Stimulated activated CD4-positive, alpha-beta T cell treated with anti-CD3 and anti-CD28 coated beads, Interleukin-15, amount 100 ng/mL, for 24 hours (primary cell): ENCODE data around the gene CES3.
"Not testable (repeated sequence)": the region's sequence is repeated elsewhere in the genome, so short reads cannot be mapped to it uniquely, and the experiment has no call there.

ENCODE experiments used
- DNase-seq: peaks from one replicate; pipeline ENCODE4 v3.0.0-alpha.2; 2020

Gene CES3

DNA sequence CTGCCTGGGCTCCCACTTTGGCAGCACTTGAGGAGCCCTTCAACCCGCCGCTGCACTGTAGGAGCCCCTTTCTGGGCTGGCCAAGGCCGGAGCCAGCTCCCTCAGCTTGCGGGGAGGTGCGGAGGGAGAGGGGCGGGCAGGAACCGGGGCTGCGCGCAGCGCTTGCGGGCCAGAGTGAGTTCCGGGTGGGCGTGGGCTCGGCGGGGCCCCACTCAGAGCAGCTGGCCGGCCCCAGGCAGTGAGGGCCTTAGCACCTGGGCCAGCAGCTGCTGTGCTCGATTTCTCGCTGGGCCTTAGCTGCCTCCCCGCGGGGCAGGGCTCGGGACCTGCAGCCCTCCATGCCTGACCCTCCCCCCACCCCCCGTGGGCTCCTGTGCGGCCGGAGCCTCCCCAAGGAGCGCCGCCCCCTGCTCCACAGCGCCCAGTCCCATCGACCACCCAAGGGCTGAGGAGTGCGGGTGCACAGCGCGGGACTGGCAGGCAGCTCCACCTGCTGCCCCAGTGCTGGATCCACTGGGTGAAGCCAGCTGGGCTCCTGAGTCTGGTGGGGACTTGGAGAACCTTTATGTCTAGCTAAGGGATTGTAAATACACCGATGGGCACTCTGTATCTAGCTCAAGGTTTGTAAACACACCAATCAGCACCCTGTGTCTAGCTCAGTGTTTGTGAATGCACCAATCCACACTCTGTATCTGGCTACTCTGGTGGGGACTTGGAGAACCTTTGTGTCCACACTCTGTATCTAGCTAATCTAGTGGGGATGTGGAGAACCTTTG is 13.3 kb downstream of the CES3 start:
- DNase-seq, result not testable (repeated sequence)

DNA sequence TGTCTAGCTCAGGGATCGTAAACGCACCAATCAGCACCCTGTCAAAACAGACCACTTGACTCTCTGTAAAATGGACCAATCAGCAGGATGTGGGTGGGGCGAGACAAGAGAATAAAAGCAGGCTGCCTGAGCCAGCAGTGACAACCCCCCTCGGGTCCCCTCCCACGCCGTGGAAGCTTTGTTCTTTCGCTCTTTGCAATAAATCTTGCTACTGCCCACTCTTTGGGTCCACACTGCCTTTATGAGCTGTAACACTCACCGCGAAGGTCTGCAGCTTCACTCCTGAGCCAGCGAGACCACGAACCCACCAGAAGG is 13.8 kb downstream of the CES3 start:
- DNase-seq, result peak; percentile 70

DNA sequence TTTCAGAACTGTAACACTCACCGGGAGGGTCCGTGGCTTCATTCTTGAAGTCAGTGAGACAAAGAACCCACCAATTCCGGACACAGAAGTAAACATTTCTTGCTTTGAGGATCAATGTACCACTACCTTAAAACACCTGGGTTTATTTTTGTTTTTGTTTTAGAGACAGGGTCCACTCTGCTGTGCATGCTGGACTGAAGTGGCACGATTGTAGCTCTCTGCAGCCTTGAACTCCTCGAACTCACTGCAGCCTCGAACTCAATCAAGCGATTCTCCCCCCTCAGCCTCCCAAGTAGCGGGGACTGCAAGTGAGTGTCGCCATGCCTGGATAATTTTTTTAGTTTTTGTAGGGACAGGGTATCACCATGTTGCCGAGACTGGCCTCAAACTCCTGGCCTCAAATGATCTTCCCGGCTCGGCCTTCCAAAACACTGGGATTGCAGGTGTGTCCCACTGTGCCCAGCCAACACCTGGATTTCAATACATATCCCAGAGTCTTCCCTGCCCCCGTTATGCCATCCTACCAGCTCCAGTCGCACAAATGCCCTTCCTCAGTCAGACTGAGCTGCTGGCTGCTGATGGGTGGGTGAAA is 14.3 kb downstream of the CES3 start:
- DNase-seq, result no peak

GRCh38 chr16:66976746-66977145 is 15.7 kb downstream of the CES3 start:
- DNase-seq, result no peak

DNA sequence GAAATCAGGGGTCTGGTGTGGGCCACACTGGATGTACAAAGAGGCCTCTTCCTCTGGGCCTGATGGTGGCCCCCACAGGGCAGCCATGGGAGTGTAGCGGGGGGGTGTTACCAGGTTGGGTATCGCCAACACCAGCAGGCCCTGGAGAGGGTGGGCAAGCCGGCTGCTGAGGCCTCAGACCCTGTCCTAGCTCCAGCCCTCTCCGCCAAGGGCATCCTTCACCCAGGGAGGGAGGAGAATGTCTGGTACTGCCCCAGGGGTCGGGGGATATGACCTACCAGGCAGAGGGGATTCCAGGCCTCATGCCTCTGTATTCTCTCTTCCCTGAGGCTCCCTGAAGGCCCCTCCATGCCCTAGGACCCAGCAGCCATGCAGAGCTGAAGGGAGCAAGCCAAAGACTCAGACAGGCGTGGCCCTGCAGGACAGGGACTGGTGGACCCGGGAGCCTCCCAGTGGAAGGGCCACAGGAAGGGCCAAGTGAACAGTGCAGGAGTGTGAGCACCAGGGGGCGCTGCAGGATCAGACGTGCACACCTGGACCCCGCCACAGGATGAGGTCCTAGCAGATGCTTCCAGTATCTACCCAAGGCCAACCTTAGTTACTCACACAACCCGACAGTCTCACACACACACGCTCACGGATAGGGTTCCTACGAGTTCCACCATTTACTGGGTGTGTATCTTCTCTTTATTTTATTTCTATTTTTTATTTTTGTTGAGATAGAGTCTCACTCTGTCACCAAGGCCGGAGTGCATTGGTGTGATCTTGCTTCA is 16.5 kb downstream of the CES3 start:
- DNase-seq, result peak; percentile 95

GRCh38 chr16:66979011-66979717 is 18.1 kb downstream of the CES3 start:
- DNase-seq, result no peak

DNA sequence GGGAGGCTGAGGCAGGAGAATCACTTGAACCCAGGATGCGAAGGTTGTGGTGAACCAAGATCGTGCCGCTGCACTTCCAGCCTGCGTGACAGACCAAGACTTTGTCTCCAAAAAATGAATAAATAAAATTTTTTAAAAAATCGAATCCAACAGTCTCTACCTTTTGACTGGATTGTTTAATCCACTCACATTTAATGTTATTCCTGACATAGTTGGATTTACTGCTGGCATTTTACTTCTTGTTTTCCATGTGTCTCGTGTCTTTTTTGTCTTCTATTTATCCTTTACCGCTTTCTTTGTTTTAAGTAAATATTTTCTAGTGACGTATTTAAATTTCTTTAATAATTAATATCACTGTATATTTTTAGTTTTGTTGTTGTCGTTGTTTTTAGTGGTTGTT is 22.0 kb downstream of the CES3 start:
- DNase-seq, result no peak

- DNase-seq, result peak; percentile 84
Observed at GRCh38 chr16:66984892-66985311, 23.8 kb downstream of the CES3 start.

- DNase-seq, result no peak
Observed at GRCh38 chr16:66986559-66986958, 25.5 kb downstream of the CES3 start.

- DNase-seq, result no peak
Observed at GRCh38 chr16:66988197-66988788, 27.2 kb downstream of the CES3 start, which contains the start of gene CES4A. Gene CES4A, plus strand, starts transcription at chr16:66988589. Its CDS starts 184 bp downstream, at chr16:66988773.

- DNase-seq, result no peak
Observed at GRCh38 chr16:66991545-66992077, 30.5 kb downstream of the CES3 start.

DNA sequence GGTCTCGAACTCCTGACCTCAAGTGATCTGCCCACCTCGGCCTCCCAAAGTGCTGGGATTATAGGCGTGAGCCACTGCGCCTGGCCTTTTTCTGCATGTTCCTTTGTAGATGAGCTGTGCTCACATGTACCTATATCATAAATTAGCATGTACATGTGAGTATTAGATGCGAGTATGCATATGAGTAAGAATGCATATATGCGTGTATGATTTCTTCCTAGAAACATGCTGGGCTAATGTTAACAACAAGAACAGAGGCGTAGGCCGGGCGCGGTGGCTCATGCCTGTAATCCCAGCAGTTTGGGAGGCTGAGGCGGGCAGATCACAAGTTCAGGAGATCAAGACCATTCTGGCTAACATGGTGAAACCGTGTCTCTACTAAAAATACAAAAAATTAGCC is 32.5 kb downstream of the CES3 start:
- not testable (repeated sequence) for DNase-seq

DNA sequence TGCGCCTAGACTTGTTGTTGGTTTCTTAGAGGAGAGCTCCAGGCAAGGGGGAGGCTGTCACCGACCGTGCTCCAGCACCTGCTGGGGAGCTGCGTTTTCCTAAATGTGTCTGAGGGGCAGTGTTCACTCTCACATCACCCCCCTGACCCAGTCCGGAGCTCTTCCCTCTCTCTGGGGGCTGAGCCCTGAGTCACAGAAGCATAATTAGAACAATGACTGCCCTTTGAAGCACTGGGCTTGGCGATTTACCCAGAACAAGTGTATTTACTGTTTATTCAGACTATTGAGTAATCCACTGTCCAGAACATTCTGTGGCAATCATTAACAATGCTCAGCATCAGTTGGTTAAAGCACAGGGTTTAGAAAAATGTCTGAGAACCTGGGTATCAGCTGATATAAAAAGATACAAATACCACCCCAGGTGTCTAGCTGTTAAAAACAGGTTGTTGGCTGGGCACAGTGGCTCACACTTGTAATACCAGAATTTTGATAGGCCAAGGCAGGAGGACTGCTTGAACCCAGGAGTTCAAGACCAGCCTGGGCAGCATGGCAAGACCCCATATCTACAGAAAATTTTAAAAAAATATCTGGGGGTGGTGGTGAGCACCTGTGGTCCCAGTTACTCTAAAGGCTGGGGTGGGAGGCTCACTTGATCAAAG is 35.4 kb downstream of the CES3 start:
- DNase-seq, result no peak

DNA sequence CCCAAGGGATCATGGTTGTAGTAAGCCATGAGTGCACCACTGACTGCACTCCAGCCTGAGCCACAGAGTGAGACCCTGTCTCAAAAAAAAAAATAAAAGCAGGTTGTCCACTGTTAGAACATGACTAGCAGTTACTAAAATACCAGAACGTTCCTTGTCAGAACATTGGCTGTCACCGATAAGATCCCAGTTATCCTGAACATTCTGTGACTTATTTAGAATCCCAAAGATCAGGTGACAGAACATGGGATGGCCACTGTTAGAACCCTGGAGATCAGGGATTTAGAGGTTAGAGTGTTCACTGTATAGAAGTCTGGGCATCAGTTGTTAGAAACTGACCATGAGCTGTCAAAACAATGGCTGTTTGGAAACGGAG is 35.9 kb downstream of the CES3 start:
- DNase-seq, result no peak

- DNase-seq, result peak; percentile 71
Observed at GRCh38 chr16:67000384-67001351, 39.6 kb downstream of the CES3 start.

- no peak for DNase-seq
Observed at GRCh38 chr16:67001726-67002125, 40.7 kb downstream of the CES3 start.

- DNase-seq, result no peak
Observed at GRCh38 chr16:67006930-67007658, 46.0 kb downstream of the CES3 start.

DNA sequence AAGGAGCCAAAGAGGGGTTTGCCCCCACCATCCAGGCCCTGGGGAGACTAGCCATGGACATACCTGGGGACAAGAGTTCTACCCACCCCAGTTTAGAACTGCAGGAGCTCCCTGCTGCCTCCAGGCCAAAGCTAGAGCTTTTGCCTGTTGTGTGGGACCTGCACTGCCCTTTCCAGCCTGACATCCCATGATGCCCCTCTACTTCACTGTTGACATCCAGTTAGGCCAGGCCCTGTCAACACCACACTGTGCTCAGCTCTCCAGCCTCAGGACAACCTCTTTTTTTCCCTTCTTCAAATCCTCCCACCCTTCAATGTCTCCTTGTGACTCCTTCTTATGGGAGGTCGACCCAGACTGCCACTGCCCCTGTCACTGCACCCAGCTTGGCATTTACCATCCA is 48.1 kb downstream of the CES3 start:
- DNase-seq, result no peak

DNA sequence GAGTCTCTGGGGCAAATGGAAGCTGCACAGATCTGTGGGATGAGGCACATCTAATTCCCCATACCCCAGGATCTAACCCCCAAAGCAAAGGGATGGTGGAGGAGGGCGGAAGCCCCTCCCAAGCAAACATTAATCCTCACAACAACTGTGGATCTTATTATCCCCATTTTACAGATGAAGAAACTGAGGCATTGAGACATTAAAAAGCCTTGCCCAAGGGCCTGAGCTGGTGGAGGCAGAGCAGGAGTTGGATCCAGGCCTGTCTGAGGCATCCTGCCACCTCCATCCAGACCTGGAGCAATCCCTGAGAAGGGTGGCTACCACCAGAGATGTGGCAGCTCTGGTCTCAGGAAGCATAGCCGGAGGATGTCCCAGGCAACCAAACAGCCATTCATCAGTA is 50.2 kb downstream of the CES3 start:
- no peak for DNase-seq

- DNase-seq, result no peak
Observed at GRCh38 chr16:67013233-67013822, 52.3 kb downstream of the CES3 start.
